Cardiac septum (tissue), 1 donor: ENCODE results near the gene PHLDA3. TPM values are rescaled to one million over a fixed set of nuclear protein-coding genes. Genes with fewer than 3 reads are reported as not detected.

Experiments used
- DNase-seq: peaks from one replicate; pipeline ENCODE4 v3.0.0-alpha.2; 2020; ENCODE audit warnings: low spot score
- intact Hi-C: fragments of 100-400 bp; cut with DNase I; formaldehyde crosslinking; loops from one replicate; pipeline ENCODE4 v1.14.0; 2022
- total RNA-seq: library from RNA; stranded (reverse); fragmentation: NEBNext Ultra II Directional; extraction: Animal tissue kit (Norgen Biotek cat#: 25700); gene quantifications from one replicate; pipeline ENCODE4 v1.2.1, GENCODE V29; 2021
- donor health status: DM: no; HTN: no; CAD: no.

The PHLDA3 gene
- total RNA-seq, 1 donor from 2014 or later: 44.6 TPM

DNA sequence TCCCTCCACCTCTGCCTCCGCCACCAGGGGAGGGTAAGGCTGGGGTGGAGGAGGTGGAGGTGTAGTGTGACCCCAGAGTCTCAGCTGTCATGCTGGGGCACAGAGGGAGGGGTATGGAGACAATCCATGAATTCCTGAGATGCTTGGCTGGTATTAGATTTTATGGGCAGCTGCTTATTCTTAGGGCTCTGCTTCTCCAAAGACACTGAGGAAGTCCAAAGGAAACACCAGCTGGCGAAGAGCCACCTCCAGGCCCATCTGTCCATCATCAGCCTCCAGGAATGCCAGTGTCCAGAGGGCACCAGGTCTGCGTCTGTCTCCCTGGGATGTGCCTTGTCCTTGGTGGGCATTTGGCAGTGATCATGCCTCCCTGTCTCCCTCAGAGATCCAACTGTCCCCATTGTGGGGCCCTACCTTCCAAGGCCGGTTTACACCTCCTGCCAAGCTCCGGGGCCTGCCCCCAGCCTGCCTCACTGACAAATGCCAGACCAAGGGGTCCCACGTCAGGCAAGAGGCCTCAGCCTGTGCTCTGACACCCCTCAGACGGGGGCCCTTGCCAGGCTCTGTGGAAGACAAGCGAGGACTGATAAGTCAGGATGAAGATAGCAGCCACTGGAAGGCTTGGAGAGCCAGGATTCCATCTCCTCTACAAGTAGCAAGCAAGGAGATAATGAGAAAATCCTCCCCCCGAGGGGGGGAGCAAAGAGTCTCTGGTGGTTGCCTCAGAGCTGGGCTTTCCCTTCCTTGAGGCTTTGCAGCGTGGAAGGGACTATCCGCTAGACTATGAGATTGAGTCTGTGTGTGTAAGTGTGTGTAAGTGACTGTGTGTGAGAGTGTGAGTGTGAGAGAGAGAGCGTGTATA lies 49.0 kb downstream of the PHLDA3 start:
- intact Hi-C loops: no loop called here
- DNase-seq: no peak

DNA sequence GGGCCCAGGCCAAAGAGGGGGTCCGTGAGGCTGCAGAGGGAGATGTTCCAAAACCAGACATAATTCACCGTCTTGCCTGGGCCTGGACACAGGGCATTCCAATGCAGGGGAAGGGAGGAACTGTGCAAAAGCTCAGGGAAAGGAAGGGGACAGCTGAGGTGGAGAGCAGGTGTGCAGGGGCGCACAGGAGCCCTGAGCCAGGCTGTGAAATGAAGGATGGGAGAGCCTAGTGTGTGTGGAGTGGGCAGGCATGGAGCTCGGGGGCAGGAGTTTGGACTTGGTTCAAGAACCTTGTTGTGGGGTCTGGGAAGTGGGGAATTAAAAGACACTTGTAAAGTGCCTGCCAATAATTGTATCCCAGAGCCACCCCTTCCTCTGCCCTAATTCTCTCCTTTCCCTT lies 49.7 kb downstream of the PHLDA3 start:
- DNase-seq: no peak
- intact Hi-C loops: no loop called here

DNA sequence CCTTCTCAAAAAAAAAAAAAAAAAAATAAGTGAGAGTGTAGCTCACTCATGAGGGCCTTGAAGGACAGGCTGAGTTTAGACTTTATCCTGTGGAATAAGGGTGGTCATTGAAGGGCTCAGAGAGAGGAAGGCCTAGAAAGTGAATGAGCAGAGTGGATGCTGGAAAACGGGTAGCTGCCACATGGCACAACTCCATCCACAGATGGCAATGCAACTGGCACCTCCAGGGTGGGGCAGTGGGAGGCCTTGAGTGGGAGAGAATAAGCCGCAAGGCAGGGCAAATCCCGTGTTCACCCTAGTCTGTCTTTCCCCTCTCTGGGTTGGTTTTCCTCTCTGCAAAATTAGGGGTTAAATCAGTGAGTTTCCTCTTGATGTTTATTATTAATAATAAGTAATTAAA lies 50.5 kb downstream of the PHLDA3 start:
- intact Hi-C loops: no loop called here
- DNase-seq: no peak

Other genes starting within 250 kb of the PHLDA3 start
- gene PKP1, start 185.7 kb downstream of the PHLDA3 start, total RNA-seq: 0.16 TPM
- 8,017 TPM for gene TNNT2, start 91.5 kb downstream of the PHLDA3 start, total RNA-seq
- 12.4 TPM for gene LAD1, start 69.9 kb downstream of the PHLDA3 start, total RNA-seq
- 35.5 TPM for gene TNNI1, start 47.5 kb downstream of the PHLDA3 start, total RNA-seq
- 71.7 TPM for gene CSRP1, start 37.9 kb upstream of the PHLDA3 start, total RNA-seq
- 86.6 TPM for gene NAV1, start 69.9 kb upstream of the PHLDA3 start, total RNA-seq